HG03558 (cell line): ENCODE results near the gene ATP8B4.
"Not testable (repeated sequence)": the region's sequence is repeated elsewhere in the genome, so short reads cannot be mapped to it uniquely, and the experiment has no call there.

Source experiments
- ATAC-seq: cut with Tn5 transposase; IDR thresholded peaks from one replicate; pipeline ENCODE4 v1.9.1; 2021; ENCODE audit warnings: moderate number of reproducible peaks; ENCODE audit not compliant: unreplicated experiment; ENCODE audit errors: extremely low read depth

The ATP8B4 gene

DNA sequence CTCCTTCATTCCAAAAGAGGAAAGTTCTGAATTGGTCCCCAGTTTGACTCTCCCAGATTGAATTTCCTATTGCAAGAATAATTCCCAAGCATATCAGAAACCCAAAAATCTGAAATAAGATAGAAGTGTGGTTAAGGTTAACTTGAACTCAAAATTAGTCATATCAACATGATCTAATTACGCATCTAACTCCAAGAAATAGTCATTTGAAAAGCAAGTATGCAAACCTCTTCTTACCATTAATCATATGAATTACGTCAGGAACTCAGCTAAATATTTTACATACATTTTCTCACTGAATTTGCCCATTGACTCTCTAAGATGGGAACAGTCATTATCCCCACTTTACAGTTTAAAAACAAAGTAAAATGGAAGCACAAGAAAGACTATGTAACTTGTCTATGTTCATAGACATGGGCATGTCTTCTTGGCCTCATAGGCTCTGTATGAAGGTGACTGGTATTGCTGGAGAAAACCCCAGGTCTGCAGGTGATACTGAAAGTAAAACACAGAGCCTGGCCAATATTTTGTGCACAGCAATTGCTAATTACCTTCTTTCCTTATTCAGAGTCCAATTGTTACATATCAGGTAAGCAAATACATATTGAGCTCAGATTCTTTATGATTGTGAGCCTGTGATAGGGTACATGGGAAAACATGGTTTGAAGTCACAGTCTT, 139.2 kb downstream of the ATP8B4 start:
- no peak for ATAC-seq

DNA sequence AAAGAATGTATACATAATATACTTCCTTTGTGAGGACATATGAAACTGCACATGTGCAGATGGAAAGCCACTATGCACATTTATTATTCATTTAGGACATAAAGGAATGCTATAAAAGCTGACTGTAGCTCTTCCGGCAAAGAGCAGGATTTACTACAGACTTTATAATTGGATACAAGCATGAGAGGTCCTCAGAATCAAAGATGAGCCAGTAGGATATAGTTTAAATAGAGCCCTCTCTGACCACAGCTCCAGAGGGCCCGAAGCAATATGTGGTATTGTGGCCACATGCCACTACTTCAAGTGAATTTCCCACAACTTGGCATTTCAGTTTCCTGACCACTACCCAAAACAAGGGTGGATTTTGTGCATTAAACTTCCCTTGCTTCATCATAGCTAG, 140.9 kb downstream of the ATP8B4 start:
- ATAC-seq: no peak

DNA sequence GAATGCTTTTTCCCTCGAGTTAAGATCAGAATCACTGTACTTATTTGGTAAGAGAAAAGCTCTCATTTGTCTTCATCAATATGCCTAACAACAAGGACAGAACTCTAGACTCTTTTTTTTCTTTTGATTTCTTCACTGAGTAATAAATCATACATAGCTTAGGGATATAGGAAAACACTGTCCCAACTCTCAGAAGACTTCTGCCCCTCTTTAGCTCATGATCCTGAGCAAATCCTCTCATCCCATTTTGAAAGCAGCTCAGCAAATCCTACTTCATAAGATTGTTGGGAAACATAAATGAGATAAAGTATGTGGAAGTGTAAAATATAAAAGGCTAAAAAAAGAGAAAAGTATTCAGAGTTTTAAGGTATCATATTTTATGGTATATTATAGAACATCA, 141.7 kb downstream of the ATP8B4 start:
- ATAC-seq: no peak

DNA sequence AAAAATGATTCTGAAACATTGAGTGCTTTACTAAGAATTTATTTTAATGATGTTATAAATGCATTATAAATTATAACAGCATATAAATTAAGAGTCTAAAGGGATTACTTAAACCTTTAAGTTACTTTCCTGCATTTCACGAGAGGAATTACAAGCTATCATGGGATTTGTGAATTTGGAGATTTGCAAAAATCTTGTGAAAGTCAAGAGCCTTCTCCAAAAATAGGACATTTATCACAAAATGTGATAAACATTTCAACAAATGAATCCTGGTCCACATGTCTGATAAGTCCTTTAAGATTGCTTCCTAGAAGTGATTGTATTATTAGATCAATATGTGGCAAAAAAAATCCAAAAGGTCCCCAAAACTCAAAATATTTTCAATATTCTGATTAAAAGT, 154.5 kb downstream of the ATP8B4 start:
- ATAC-seq: no peak

DNA sequence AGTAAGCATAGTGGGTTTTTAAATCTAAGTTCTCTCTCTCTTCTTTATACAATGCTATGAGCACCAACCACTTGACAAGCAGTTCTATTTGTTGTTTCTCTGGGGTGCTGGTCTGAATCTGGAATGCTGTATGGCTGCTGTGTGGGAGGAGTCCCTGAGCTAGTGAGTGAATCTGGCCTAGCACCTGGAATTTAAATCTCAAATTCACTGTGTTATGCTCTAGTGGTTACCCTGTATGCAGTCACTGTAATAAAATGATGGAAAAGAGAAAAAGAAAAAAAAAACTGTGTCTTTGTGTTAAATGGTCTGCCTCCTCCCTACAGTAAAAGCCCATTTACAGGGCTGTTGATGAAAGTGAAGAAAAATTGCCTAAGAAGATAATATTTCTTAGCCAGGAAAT, 155.0 kb downstream of the ATP8B4 start:
- ATAC-seq: no peak

DNA sequence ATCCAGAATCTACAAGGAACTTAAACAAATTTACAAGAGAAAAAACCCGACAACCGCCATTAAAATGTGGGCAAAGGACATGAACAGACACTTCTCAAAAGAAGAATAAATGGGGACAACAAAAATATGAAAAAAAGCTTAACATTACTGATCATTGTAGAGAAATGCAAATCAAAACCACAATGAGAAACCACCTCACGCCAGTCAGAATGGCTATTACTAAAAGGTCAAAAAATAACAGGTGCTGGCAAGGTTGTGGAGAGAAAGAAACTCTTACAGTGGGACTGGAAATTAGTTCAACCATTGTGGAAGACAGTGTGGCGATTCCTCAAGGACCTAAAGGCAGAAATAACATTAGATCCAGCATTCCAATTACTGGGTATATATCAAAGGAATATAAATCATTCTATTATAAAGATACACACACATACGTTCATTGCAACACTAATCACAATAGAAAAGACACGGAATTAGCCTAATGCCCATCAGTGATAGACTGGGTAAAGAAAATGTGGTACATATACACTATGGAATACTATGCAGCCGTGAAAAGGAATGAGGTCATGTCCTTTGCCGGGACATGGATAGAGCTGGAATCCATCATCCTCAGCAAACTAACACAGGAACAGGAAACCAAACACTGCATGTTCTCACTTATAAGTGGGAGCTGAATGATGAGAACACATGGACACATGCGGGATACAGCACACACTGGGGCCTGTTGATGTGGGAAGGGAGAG, 155.8 kb downstream of the ATP8B4 start:
- not testable (repeated sequence) for ATAC-seq

DNA sequence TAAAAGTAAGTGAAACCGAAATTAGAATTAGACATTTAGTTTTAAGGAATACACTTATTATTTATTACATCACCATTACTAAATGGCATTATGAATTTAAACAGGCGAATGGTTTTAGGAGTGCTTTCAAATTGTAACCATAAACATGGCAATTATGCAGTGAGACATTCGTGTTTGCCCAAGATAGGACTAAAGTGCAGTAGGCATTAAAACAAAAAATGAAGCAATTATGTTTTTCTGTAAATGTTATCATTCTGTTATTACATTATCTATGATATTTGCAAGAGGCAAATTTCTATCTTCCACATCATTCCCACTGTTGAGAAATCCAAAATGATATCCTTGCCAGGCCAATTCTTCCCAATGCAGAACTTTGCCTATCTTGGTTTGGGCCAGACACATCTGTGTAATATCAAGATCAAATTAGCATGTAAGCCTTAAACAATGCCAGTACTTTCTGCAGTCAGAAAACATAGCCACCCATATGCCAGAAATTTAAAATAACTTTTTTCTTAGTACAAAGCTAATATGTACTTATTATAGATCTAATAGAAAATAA, 156.9 kb downstream of the ATP8B4 start:
- ATAC-seq: no peak

DNA sequence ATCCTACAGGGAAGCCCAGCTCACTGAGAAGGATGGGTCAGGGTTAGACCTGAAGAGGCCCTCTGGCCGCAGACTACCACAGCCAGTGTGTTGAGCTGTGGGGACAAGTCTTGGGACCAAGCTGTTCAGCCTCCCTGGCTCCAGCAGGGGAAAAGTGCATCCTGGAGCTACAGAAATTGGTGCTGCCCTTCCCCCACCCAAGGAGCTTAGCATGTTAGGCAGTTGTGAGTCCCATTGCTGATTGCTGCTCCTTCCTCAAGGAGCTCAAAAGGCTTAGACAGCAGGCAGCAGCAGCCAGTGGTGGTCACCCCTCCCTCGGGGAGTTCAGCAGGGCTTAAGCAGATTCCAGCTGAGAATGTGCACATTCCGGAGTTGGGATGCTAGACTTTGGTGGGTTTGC, 165.6 kb downstream of the ATP8B4 start:
- no peak for ATAC-seq

DNA sequence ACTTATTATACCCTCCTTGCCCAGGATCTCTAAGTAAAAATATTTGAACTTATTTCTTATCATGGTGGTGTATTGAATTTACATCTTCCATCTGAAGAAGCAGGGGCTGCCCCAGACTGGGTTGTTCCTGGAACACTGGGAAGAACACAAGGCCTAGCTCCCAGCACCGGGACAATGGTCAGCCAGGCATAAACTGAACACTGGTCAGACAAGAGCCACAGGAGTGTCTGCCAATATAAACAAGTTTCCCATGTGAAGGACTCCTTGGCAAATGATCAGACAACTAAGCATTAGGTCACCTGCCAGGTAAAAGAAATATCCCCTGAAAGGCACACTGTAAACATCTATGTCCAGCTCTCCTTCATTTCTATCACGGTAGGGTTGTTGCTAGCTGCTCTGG, 172.4 kb downstream of the ATP8B4 start:
- ATAC-seq: no peak

DNA sequence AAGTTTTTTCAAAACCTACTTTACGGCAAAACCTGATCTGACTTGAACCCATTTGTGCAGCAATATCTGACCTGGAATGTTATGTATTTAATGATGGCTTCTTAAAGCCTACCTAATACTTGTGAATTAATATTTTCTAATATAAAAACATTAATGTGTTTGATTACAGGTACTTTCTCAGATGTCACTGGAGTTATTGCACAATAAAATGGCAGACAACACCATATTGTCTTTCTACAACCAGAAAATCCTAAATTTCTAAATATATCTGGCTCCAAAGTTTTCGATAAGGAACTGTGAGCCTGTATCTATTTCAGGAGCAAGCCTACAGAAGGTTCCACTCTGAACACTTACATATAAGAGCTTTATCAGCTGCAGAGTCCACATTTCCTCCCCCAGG, 184.5 kb downstream of the ATP8B4 start:
- no peak for ATAC-seq

DNA sequence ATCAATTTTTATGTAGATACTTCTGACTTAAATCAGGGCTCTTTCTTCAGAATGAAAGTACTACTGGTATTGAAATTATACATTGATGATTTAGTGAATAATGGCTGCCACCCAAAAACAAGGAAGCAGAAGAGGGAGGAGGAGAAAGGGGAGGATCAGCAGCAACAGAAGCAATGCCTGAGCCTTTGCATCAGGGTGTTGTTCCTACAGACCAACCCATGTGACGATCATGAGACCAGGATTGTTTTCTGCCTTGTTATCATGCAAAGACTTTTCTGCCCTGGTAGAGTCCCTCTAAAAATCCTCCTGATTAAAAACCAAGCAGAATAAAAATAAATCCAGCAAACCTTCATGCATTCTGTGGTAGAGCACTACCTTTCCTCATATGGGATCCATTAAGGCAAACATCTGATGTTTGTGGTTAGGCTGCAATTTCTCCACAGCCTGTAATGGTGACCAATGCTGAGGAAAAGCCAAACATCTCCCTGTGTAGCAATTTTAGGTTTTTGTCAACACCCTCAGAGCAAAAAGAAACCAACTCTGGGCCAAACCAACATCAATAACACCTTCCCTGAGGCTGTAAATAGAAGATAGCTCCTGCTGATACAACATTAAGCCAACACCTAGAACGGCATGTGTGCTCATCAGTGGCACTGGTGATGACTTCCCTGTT, 191.7 kb downstream of the ATP8B4 start:
- no peak for ATAC-seq

DNA sequence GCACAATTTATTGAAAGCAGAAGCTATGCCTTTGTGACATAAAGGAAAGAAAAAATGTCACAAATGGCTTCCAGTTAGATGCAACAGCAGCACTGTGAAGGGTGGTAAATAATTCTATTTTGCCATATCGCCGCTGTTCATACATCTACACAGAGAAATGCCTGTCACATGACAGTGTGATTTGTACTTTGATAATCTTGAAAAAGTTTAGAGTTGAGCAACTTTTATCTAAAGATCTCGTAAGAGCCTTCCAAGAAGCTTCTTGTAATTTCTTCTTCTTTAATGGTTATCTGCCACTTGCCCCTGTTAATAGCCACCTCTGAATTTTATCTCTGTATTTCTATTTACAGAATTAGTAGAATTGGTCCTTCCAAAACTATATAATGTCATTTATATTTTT, 192.3 kb downstream of the ATP8B4 start:
- ATAC-seq: no peak

DNA sequence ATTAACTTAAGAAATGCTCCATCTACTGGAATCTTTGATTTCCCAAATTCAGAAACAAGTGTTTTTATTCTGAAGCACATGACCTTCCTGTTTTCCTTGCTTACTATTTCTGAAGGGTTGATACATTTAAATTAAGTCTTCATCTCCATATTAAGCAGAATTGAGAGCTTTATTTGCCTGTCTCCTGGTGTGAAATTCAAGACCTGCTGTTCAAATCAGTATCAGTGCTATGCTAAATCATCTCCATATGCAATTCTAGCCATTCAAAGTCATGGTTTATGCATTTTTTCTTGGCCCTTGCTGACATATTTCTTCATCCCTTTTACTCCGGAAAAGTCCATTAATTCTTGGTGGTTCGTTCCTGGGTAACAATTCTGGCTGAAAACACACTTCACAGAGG, 195.4 kb downstream of the ATP8B4 start:
- no peak for ATAC-seq

DNA sequence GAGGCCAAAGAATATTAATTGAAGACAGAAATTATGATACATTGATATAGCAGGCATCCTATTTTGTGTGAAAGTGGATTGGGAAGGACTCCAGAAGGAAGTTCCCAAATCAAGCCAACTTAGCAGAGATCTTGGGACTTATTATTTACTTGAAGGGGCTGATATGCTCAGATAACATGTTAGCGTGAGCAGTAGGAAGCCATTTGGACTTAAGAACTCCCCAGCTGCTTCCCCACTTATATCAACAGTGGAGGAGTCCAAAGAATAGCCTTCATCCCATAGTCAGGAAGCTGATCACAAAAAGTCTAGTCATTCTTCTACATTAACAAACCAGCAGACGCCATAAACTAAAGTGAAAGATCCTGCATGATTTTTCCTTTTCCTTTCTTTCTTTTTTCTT, 200.0 kb downstream of the ATP8B4 start:
- ATAC-seq: no peak

DNA sequence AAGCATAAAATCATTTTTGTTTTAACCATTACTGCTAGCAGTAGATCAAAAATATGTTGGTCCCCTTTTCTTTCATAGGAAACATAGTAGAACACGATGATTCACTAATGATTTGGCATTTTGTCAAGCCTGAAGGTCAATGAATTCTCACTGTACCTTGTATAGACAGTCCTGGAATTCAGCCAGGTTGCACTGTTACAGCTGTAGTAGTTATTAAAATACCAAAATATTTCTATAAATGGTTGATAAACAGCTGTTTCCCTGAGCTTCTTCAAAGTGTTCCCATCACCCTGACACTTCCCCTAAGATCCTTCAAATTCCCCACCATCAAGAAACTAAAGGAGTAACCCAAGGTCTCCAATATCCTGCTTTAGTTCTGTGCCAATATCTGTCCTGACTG, 200.9 kb downstream of the ATP8B4 start:
- no peak for ATAC-seq

DNA sequence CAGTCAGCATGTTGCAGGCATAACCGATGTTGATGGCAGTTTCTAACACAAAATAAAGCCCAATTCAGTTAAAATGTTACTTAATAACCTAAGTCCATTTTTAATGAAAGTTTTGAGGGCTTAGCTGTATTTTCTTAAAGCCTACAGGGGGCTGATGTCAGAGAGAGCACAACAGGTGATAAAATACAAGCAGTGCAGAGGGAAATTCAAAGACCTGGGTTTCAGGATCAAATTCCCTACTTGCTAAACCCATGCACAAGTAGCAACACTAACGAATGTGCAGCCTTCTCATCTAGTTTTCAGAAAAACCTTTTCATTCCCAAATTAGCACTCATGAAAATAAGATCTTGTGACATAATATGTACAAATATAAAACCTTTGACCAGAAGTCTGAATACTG, 202.0 kb downstream of the ATP8B4 start:
- ATAC-seq: no peak

DNA sequence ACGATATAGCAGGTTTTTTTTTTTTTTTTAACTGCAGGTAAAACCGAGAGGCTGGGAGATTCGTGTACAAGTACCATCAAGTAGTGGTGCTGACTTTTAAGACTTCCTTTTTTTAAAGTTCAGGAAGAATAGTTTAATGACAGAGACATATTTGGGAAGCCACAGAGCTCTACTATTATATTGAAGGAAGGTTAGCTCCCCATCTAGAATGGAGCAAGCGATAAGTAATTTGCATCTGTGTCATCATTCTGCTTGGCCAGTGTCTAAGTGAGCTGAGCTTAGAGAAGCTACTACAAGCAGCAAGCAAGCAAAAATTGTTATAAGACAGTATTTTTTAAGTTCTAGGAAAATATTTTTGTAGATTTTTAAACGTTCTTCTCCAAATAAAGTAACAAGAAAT, 203.2 kb downstream of the ATP8B4 start:
- no peak for ATAC-seq

DNA sequence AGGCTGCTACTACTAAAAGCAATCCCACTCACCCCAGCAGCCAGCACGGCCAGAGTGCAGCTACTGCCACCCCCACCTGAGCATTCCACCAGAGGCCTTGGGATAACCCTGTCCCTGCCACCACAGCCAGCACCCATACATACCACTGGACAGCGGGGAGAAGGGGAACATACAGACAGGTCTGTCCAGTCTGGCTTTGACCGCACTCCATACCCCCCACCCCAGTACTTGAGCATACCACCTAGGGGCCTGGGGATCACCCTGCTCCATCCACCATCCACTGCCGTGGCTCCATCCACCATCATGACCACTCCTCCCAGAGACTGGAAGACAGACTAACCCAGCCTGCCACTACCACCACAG, 210.1 kb downstream of the ATP8B4 start:
- no peak for ATAC-seq

DNA sequence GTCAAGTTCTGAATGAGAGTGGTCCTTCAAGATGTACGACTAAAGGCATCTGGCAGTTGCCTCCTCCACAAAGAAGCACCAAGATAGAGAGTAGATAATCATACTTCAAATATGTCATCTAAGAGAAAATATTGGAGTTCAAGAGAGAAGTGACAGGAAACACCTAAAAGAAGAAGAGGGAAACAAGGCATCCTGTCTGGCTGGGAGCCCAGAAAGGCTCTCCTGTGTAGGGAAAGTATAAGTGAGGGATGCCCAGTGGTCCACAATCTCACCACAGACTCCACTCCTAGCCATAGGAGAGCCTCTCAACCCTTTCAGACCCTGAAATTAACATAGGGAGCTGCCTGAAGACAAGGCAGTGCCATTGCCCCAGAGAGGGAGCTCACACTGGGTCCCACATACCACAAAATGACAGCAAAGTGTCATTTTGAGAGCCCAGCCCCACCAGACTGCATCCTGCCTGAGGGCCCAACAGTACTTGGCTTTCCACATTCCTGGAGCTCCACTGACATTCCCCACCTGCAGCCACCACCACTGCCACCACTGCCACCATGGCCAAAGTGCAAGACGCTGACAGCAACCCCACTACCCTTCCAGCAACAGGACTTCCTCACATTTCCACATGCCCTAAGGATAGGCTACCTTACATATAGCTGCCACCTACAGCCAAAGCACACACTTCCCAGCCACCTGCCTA, 210.6 kb downstream of the ATP8B4 start:
- no peak for ATAC-seq

DNA sequence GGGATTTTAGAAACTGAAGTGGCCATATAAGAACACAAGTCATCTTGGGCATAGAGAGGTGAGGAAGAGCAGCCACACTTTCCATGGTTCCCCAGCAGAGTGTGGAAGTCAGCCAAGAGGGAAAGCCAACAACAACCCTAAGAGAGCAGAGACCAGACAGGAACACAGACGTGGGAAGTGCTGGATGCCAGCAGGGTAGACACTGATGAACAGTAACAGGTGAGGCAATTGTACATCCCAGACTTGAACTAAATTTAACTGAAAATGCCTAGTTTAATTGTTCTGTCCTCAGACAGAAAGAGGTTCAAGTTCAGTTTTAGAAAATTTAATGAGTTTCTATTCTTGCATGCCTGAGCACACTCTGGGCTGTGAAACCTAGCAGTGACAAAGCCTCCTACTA, 212.1 kb downstream of the ATP8B4 start:
- no peak for ATAC-seq

DNA sequence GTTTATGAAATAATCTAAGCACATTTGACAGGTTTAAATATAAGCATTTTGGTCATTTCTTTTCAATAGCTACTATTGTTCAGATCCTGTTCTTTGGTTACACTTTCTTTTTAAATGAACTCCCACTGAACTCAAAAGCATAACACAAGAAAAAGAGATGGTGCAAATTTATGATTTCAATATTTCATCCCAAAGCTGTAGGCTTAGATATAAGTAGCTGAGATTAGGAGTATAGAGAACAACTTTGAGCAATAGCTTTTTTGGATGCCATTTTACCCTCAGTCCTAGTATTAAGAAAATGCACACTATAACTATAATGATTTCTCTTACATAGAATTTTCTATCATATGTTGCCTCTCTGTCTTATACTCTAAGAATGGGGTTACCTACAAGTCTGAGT, 213.8 kb downstream of the ATP8B4 start:
- no peak for ATAC-seq
